ENCODE measurements around the gene SEMA3D. TPM values are rescaled to one million over a fixed set of nuclear protein-coding genes. Genes with fewer than 3 reads are reported as not detected.

Gene SEMA3D
- total RNA-seq, 3 donors from 2014 or later (not counting 1 experiment from before 2014, with no cell fraction given): not detected

- no peaks in the 10 kb centered on the region for H3K27me3 Mint-ChIP-seq (ENCODE audit: low read depth in 2 of 2)
- no peak for TF ChIP-seq CTCF (IDR thresholded peaks at IDR 0.05)
- Histone ChIP-seq H3K27ac (ENCODE audit: low read length) (no peak overlapping the region), H3K4me3 (ENCODE audit: low read length) (no peak overlapping the region), H3K27me3 (ENCODE audit: control insufficient read depth, insufficient read depth, low read length) (no peaks in the 10 kb centered on the region), H3K36me3 (ENCODE audit: control insufficient read depth, insufficient read depth, low read length) (no peaks in the 10 kb centered on the region), H3K9me3 (ENCODE audit: control insufficient read depth, insufficient read depth, low read length) (no peaks in the 10 kb centered on the region), H3K4me1 (ENCODE audit: control insufficient read depth, insufficient read depth, low read length) (no peaks in the 10 kb centered on the region)
- H3K4me3 Mint-ChIP-seq: no peak overlapping the region
- no peak for DNase-seq
- peaks cover 18 to 34% of the 10 kb centered on the region in 2 donors for H3K9me3 Mint-ChIP-seq
- no peaks in the 10 kb centered on the region for H3K4me1 Mint-ChIP-seq
- H3K36me3 Mint-ChIP-seq: peaks cover 20% of the 10 kb centered on the region
- no peak overlapping the region for H3K27ac Mint-ChIP-seq
- intact Hi-C loops (cut with micrococcal nuclease): no loop called here
- no peak for ATAC-seq
- 92% methylated on average over 1 of the region's 1 CpG for WGBS (ENCODE audit: insufficient coverage)
These were observed 27.9 kb downstream of the SEMA3D start for GRCh38 chr7:85159003-85159402.

- H3K4me3 Mint-ChIP-seq: no peak overlapping the region
- H3K27me3 Mint-ChIP-seq (ENCODE audit: low read depth in 2 of 2): no peaks in the 10 kb centered on the region
These were observed 30.1 kb downstream of the SEMA3D start for GRCh38 chr7:85156661-85157208.

GRCh38 chr7:85154282-85154937, 32.4 kb downstream of the SEMA3D start:
- H3K4me3 Mint-ChIP-seq: no peak overlapping the region
- H3K9me3 ChIP-seq (ENCODE audit: control insufficient read depth, insufficient read depth, low read length): no peaks in the 10 kb centered on the region
- H3K4me1 ChIP-seq (ENCODE audit: control insufficient read depth, insufficient read depth, low read length): no peaks in the 10 kb centered on the region
- no peaks in the 10 kb centered on the region for H3K27me3 ChIP-seq (ENCODE audit: control insufficient read depth, insufficient read depth, low read length)
- intact Hi-C loops (cut with micrococcal nuclease): no loop called here
- no peaks in the 10 kb centered on the region for H3K4me1 Mint-ChIP-seq
- peaks cover 11% of the 10 kb centered on the region for H3K36me3 Mint-ChIP-seq
- WGBS (ENCODE audit: insufficient coverage): 59% methylated on average over 3 of the region's 3 CpGs
- no peak overlapping the region for H3K27ac Mint-ChIP-seq
- no peaks in the 10 kb centered on the region for H3K36me3 ChIP-seq (ENCODE audit: control insufficient read depth, insufficient read depth, low read length)
- no peaks in the 10 kb centered on the region for H3K27me3 Mint-ChIP-seq (ENCODE audit: low read depth in 2 of 2)
- H3K4me3 ChIP-seq (ENCODE audit: low read length): no peak overlapping the region
- ATAC-seq: no peak
- TF ChIP-seq CTCF (IDR thresholded peaks at IDR 0.05): no peak
- no peak overlapping the region for H3K27ac ChIP-seq (ENCODE audit: low read length)
- peaks cover 12 to 13% of the 10 kb centered on the region in 2 donors for H3K9me3 Mint-ChIP-seq
- no peak for DNase-seq

More at GRCh38 chr7:85156661-85157208, 30.1 kb downstream of the SEMA3D start:
- no peak for ATAC-seq
- Histone ChIP-seq H3K36me3 (ENCODE audit: control insufficient read depth, insufficient read depth, low read length) (no peaks in the 10 kb centered on the region), H3K4me1 (ENCODE audit: control insufficient read depth, insufficient read depth, low read length) (no peaks in the 10 kb centered on the region), H3K9me3 (ENCODE audit: control insufficient read depth, insufficient read depth, low read length) (no peaks in the 10 kb centered on the region), H3K27ac (ENCODE audit: low read length) (no peak overlapping the region), H3K4me3 (ENCODE audit: low read length) (no peak overlapping the region), H3K27me3 (ENCODE audit: control insufficient read depth, insufficient read depth, low read length) (no peaks in the 10 kb centered on the region)
- peaks cover 17 to 23% of the 10 kb centered on the region in 2 donors for H3K9me3 Mint-ChIP-seq
- intact Hi-C loops (cut with micrococcal nuclease): no loop called here
- DNase-seq: no peak
- H3K36me3 Mint-ChIP-seq: peaks cover 20% of the 10 kb centered on the region
- no peak for TF ChIP-seq CTCF (IDR thresholded peaks at IDR 0.05)
- H3K4me1 Mint-ChIP-seq: no peaks in the 10 kb centered on the region
- H3K27ac Mint-ChIP-seq: no peak overlapping the region
- 75% methylated on average over 1 of the region's 1 CpG for whole genome bisulfite sequencing (ENCODE audit: insufficient coverage)

Measured in natural killer cell (primary cell).